BJ (cell line): ENCODE results near the gene EPHB2. TPM values are rescaled to one million over a fixed set of nuclear protein-coding genes. Genes with fewer than 3 reads are reported as not detected.
A peak's percentile ranks its signal among the peaks of the same experiment; 100 is the strongest.

Source experiments
- CTCF ChIA-PET: fragments of 350-600 bp; formaldehyde crosslinking; extraction: SDS; loops from one replicate; lab custom pipeline; 2021; ENCODE audit warnings: antibody characterized with exemption, inconsistent platforms; lab: Yijun Ruan, JAX
- POLR2A ChIA-PET: fragments of 300-600 bp; sonication (Branson Sonifier 250); formaldehyde crosslinking; extraction: SDS; loops from one replicate; lab custom pipeline; 2021; ENCODE audit warnings: antibody characterized with exemption; lab: Charles Lee
- DNase-seq: peaks from one replicate; pipeline ENCODE4 v3.0.0-alpha.2; 2011; ENCODE audit warnings: low read depth
- H3K27me3 ChIP-seq: 2 replicates; pipeline ENCODE4 v1.6.0; 2011; ENCODE audit warnings: low read length; ENCODE audit not compliant: control insufficient read depth, insufficient read depth
- H3K36me3 ChIP-seq: 2 replicates; pipeline ENCODE4 v1.5.1; 2011; ENCODE audit warnings: low read length; ENCODE audit not compliant: control insufficient read depth, insufficient read depth
- H3K4me3 ChIP-seq: 2 replicates; pipeline ENCODE4 v1.5.1; 2011; ENCODE audit warnings: low read depth, mild to moderate bottlenecking, control low read depth, low read length
- CTCF ChIP-seq: IDR thresholded peaks from 2 replicates; pipeline ENCODE4 v1.5.1; 2011; ENCODE audit warnings: low read depth, mild to moderate bottlenecking, control low read depth, inconsistent platforms, low read length, moderate library complexity; ENCODE audit not compliant: insufficient read depth
- polyA plus RNA-seq: library from polyadenylated mRNA; depleted of rRNA; stranded (reverse); fragments of >200 nt; gene quantifications from 2 replicates; pipeline ENCODE4 v1.2.3, GENCODE V29; 2011

The EPHB2 gene
- polyA plus RNA-seq, 1 experiment = 8.7 TPM

- no peak for TF ChIP-seq CTCF
- peak overlapping the region; percentile 49 for H3K4me3 ChIP-seq
- 0 out of 2 replicates have a peak, but pooled peaks cover 2% of the 10 kb centered on the region for H3K27me3 ChIP-seq
- DNase-seq = no peak
- no peaks in the 10 kb centered on the region for H3K36me3 ChIP-seq
- ChIA-PET POLR2A (no interaction called here), CTCF (interaction anchor here (0.8 to 1.8 kb wide), 5 partner anchors 8 to 150 kb away, joined by 3 to 7 read pairs (median 5); no protein-coding TSS in a partner anchor)
Observed at GRCh38 chr1:22711591-22712501, 1.2 kb downstream of the EPHB2 start.

GRCh38 chr1:22712502-22713271, 2.0 kb downstream of the EPHB2 start:
- no peak for TF ChIP-seq CTCF
- ChIA-PET POLR2A (no interaction called here), CTCF (interaction anchor here (1.0 to 1.8 kb wide), 4 partner anchors 8 to 149 kb away, joined by 3 to 7 read pairs (median 5); no protein-coding TSS in a partner anchor)
- no peak for DNase-seq
- H3K4me3 ChIP-seq = no peak overlapping the region
- no peaks in the 10 kb centered on the region for H3K36me3 ChIP-seq
- H3K27me3 ChIP-seq = 0 out of 2 replicates have a peak, but pooled peaks cover 2% of the 10 kb centered on the region

GRCh38 chr1:22714455-22714854, 3.8 kb downstream of the EPHB2 start:
- ChIA-PET CTCF (no interaction called here), POLR2A (no interaction called here)
- Histone ChIP-seq H3K27me3 (no peaks in the 10 kb centered on the region), H3K36me3 (no peaks in the 10 kb centered on the region), H3K4me3 (no peak overlapping the region)
- TF ChIP-seq CTCF = no peak
- no peak for DNase-seq

- ChIA-PET POLR2A (no interaction called here), CTCF (interaction anchor here (2.0 kb wide), 1 partner anchor 145 kb away, joined by 7 read pairs; no protein-coding TSS in a partner anchor)
- H3K27me3 ChIP-seq = no peaks in the 10 kb centered on the region
- DNase-seq = no peak
- no peak for TF ChIP-seq CTCF
- H3K36me3 ChIP-seq = no peaks in the 10 kb centered on the region
- H3K4me3 ChIP-seq = no peak overlapping the region
Observed at GRCh38 chr1:22717037-22717760, 6.6 kb downstream of the EPHB2 start.
